Loucy (cell line): ENCODE measurements around the gene KATNB1.

Experiments
- H2AFZ ChIP-seq: fragments of 200-600 bp; sonication (generic); 2 replicates; pipeline ENCODE4 v1.6.0; 2016; ENCODE audit warnings: antibody characterized with exemption, mild to moderate bottlenecking, low read length, moderate library complexity
- H3F3A ChIP-seq: fragments of 200-600 bp; 2 replicates; pipeline ENCODE4 v1.6.0; 2016; ENCODE audit warnings: antibody characterized with exemption, low read depth, mild to moderate bottlenecking
- H3K27me3 ChIP-seq: fragments of 200-600 bp; sonication (generic); 2 replicates; pipeline ENCODE4 v1.6.1; 2014; ENCODE audit warnings: low read length, mild to moderate bottlenecking; ENCODE audit not compliant: insufficient read depth, poor library complexity, severe bottlenecking
- H3K36me3 ChIP-seq: fragments of 200-600 bp; sonication (generic); 2 replicates; pipeline ENCODE4 v1.6.1; 2016; ENCODE audit warnings: low read length; ENCODE audit not compliant: insufficient read depth
- H3K4me1 ChIP-seq: fragments of 200-600 bp; sonication (generic); 2 replicates; pipeline ENCODE4 v1.5.1; 2014; ENCODE audit warnings: low read length, mild to moderate bottlenecking; ENCODE audit not compliant: insufficient read depth, poor library complexity, severe bottlenecking
- H3K4me2 ChIP-seq: fragments of 200-600 bp; sonication (generic); 2 replicates; pipeline ENCODE4 v1.6.0; 2014; ENCODE audit warnings: antibody characterized with exemption, low read length, low read depth, mild to moderate bottlenecking; ENCODE audit not compliant: poor library complexity, severe bottlenecking
- H3K4me3 ChIP-seq: fragments of 200-600 bp; sonication (generic); 2 replicates; pipeline ENCODE4 v1.5.1; 2014; ENCODE audit warnings: low read length, mild to moderate bottlenecking, mixed read lengths; ENCODE audit not compliant: poor library complexity, severe bottlenecking
- H3K79me2 ChIP-seq: fragments of 200-600 bp; sonication (generic); 2 replicates; pipeline ENCODE4 v1.6.1; 2014; ENCODE audit warnings: low read length; ENCODE audit not compliant: insufficient read depth
- H3K9ac ChIP-seq: fragments of 200-600 bp; sonication (generic); 2 replicates; pipeline ENCODE4 v1.6.0; 2014; ENCODE audit warnings: mild to moderate bottlenecking, low read depth, low read length, moderate library complexity; ENCODE audit not compliant: poor library complexity, severe bottlenecking
- H3K9me2 ChIP-seq: fragments of 200-600 bp; sonication (generic); replicated peaks from 2 replicates; pipeline ENCODE4 v1.6.1; 2016; ENCODE audit warnings: low read depth, low read length, mixed read lengths
- H3K9me3 ChIP-seq: fragments of 200-600 bp; sonication (generic); 2 replicates; pipeline ENCODE4 v1.6.1; 2014; ENCODE audit warnings: mild to moderate bottlenecking, antibody characterized with exemption, low read length, low read depth; ENCODE audit not compliant: insufficient read depth
- H4K20me1 ChIP-seq: fragments of 200-600 bp; sonication (generic); 2 replicates; pipeline ENCODE4 v1.6.0; 2014; ENCODE audit warnings: antibody characterized with exemption, low read length, mild to moderate bottlenecking; ENCODE audit not compliant: insufficient read depth, poor library complexity, severe bottlenecking
- EZH2phosphoT487 ChIP-seq: fragments of 200-600 bp; IDR thresholded peaks from 2 replicates; pipeline ENCODE4 v1.6.1; 2018; ENCODE audit warnings: antibody characterized with exemption, mild to moderate bottlenecking, moderate library complexity, borderline replicate concordance
- TF ChIP-seq, protein P1 (sequence below): fragments of 200-600 bp; sonication (generic); conservative IDR thresholded peaks from 2 replicates; pipeline ENCODE4 v1.5.1; 2014; ENCODE audit warnings: mild to moderate bottlenecking, antibody characterized with exemption, low read length

KATNB1 gene

DNA sequence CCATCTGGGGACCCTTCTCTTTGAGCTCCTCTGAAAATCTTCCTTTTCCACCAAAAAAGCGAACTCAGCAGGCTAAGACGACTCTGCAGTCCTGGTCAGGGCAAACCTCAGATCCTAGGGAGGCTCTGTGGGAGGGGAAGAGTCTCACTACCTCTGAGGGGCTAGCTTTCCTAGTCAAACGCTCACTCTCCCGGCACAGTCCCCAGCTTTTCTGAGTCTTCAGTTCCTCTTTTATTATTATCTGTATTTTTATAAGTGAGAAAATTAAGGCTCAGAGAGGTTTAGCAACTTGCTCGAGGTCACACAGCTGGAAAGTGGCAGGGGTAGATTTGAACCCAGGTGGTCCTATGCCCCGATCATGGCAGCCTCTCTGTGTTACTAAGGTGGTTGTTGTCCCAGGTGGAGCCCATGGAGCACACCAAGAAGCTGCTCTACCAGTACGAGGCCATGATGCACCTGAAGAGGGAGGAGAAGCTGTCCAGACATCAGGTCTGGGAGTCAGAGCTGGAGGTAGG is 9.1 kb upstream of the KATNB1 start:
- no peaks in the 10 kb centered on the region for H3K9me2 ChIP-seq
- H3K9me3 ChIP-seq, result no peaks in the 10 kb centered on the region
- TF ChIP-seq, protein P1, sequence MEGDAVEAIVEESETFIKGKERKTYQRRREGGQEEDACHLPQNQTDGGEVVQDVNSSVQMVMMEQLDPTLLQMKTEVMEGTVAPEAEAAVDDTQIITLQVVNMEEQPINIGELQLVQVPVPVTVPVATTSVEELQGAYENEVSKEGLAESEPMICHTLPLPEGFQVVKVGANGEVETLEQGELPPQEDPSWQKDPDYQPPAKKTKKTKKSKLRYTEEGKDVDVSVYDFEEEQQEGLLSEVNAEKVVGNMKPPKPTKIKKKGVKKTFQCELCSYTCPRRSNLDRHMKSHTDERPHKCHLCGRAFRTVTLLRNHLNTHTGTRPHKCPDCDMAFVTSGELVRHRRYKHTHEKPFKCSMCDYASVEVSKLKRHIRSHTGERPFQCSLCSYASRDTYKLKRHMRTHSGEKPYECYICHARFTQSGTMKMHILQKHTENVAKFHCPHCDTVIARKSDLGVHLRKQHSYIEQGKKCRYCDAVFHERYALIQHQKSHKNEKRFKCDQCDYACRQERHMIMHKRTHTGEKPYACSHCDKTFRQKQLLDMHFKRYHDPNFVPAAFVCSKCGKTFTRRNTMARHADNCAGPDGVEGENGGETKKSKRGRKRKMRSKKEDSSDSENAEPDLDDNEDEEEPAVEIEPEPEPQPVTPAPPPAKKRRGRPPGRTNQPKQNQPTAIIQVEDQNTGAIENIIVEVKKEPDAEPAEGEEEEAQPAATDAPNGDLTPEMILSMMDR, result no peak
- TF ChIP-seq EZH2phosphoT487, result no peak
- no peaks in the 10 kb centered on the region for H4K20me1 ChIP-seq
- H3K27me3 ChIP-seq, result no peaks in the 10 kb centered on the region
- no peaks in the 10 kb centered on the region for H3F3A ChIP-seq
- peaks cover 2% of the 10 kb centered on the region for H3K4me1 ChIP-seq
- H3K4me2 ChIP-seq, result no peak overlapping the region
- H3K4me3 ChIP-seq, result no peak overlapping the region
- H3K9ac ChIP-seq, result no peak overlapping the region
- H3K36me3 ChIP-seq, result no peaks in the 10 kb centered on the region
- no peaks in the 10 kb centered on the region for H3K79me2 ChIP-seq
- H2AFZ ChIP-seq, result no peak overlapping the region

DNA sequence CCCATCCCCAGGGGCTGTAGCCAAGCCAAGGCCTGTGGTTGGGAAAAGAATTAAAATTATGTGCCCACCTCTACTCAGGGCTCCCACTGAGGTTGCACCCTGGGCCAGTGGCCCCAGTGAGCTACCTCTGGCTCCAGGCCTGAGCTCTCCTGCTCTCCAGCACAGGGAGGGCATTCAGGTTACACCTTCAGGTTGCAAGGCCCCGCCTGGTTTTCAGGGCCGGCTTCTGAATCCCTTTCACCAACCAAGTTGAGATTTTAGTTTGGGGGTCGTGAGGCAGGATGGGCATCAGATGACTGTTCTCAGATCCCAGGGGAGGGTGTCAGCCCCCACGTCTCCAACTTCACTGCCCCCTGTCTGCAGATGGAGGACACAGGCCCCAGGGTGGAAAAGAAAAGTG is 8.0 kb upstream of the KATNB1 start:
- H3K9ac ChIP-seq, result no peak overlapping the region
- no peak overlapping the region for H3K4me3 ChIP-seq
- no peaks in the 10 kb centered on the region for H3K9me3 ChIP-seq
- H3K79me2 ChIP-seq, result no peaks in the 10 kb centered on the region
- H3K4me2 ChIP-seq, result no peak overlapping the region
- no peaks in the 10 kb centered on the region for H3K27me3 ChIP-seq
- no peaks in the 10 kb centered on the region for H3K9me2 ChIP-seq
- H2AFZ ChIP-seq, result no peak overlapping the region
- H3K36me3 ChIP-seq, result no peaks in the 10 kb centered on the region
- H3K4me1 ChIP-seq, result peaks cover 2% of the 10 kb centered on the region
- TF ChIP-seq EZH2phosphoT487, result no peak
- TF ChIP-seq, protein P1, result peak; percentile 25; the same call in 1 of the 2 replicates
- H4K20me1 ChIP-seq, result no peaks in the 10 kb centered on the region
- no peaks in the 10 kb centered on the region for H3F3A ChIP-seq

DNA sequence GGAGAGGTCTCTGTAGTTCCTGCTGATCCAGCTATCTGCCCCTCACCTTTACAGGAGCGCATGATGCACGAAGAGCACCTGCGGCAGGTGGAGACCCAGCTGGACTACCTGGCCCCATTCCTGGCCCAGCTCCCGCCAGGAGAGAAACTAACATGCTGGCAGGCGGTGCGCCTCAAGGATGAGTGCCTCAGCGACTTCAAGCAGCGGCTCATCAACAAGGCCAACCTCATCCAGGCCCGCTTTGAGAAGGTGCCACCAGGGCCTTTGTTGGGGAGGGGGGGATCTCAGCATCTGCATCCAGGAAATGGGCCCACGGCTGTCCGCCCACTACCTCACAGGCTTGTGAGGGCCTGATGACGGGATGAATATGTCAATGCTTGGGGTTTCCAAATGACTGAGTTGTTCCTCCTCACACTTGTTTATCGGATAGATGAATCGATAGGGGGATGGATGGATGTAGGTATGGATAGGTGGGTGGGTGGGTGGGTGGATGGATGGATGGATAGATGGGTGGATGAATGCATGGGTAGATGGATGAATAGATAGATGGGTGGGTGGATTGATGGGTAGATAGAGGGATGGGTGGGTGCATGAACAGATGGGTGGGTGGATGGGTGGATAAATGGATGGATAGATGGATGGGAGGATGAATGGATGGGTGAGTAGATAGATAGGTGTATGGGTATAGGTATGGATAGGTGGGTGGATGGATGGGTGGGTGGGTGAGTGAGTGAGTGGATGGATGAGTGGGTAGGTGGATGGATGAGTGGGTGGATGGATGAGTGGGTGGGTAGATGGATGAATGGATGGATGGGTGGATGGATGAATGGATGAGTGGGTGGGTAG is 7.0 kb upstream of the KATNB1 start:
- no peaks in the 10 kb centered on the region for H3K79me2 ChIP-seq
- H3K9ac ChIP-seq, result no peak overlapping the region
- H3K36me3 ChIP-seq, result no peaks in the 10 kb centered on the region
- no peaks in the 10 kb centered on the region for H3K9me2 ChIP-seq
- H3K27me3 ChIP-seq, result no peaks in the 10 kb centered on the region
- TF ChIP-seq, protein P1, result no peak
- no peak for TF ChIP-seq EZH2phosphoT487
- no peaks in the 10 kb centered on the region for H4K20me1 ChIP-seq
- H3K4me1 ChIP-seq, result peaks cover 2% of the 10 kb centered on the region
- no peak overlapping the region for H3K4me2 ChIP-seq
- no peaks in the 10 kb centered on the region for H3F3A ChIP-seq
- no peak overlapping the region for H3K4me3 ChIP-seq
- H2AFZ ChIP-seq, result no peak overlapping the region
- no peaks in the 10 kb centered on the region for H3K9me3 ChIP-seq
